Neural cell (in vitro differentiated cells): ENCODE measurements around the gene NRP2. TPM values are rescaled to one million over a fixed set of nuclear protein-coding genes. Genes with fewer than 3 reads are reported as not detected.

Source experiments
- H2AFZ ChIP-seq: fragments of 200-600, 300-800 bp; sonication (generic), shearing (Covaris generic); 2 replicates; pipeline ENCODE4 v1.6.0; 2014; ENCODE audit warnings: low read depth, mild to moderate bottlenecking, antibody characterized with exemption, low read length, moderate library complexity
- H3F3A ChIP-seq: fragments of 200-600 bp; shearing (Covaris generic); 2 replicates; pipeline ENCODE4 v1.6.1; 2016; ENCODE audit warnings: mild to moderate bottlenecking, moderate library complexity, mixed read lengths, antibody characterized with exemption, low read length; ENCODE audit not compliant: insufficient read depth, poor library complexity, severe bottlenecking
- H3K27ac ChIP-seq: fragments of 200-600, 300-800 bp; sonication (generic), shearing (Covaris generic); 2 replicates; pipeline ENCODE4 v1.5.1; 2014; ENCODE audit warnings: mild to moderate bottlenecking, low read length, moderate library complexity
- H3K27me3 ChIP-seq: fragments of 300-800, 200-600 bp; sonication (generic), shearing (Covaris generic); 2 replicates; pipeline ENCODE4 v1.6.0; 2014; ENCODE audit warnings: mild to moderate bottlenecking, low read depth, low read length, moderate library complexity; ENCODE audit not compliant: insufficient read depth
- H3K36me3 ChIP-seq: fragments of 300-800, 200-600 bp; sonication (generic), shearing (Covaris generic); 2 replicates; pipeline ENCODE4 v1.5.1; 2014; ENCODE audit warnings: mild to moderate bottlenecking, antibody characterized with exemption, low read length, moderate library complexity; ENCODE audit not compliant: insufficient read depth
- H3K4me2 ChIP-seq: fragments of 300-800, 200-600 bp; sonication (generic), shearing (Covaris generic); 2 replicates; pipeline ENCODE4 v1.6.0; 2014; ENCODE audit warnings: mild to moderate bottlenecking, low read length
- H3K4me3 ChIP-seq: fragments of 300-800, 200-600 bp; sonication (generic), shearing (Covaris generic); 2 replicates; pipeline ENCODE4 v1.5.1; 2014; ENCODE audit warnings: mild to moderate bottlenecking, low read length, moderate library complexity
- H3K79me2 ChIP-seq: fragments of 200-600 bp; shearing (Covaris generic); replicated peaks from 2 replicates; pipeline ENCODE4 v1.6.0; 2014; ENCODE audit warnings: mild to moderate bottlenecking, low read length, moderate library complexity; ENCODE audit not compliant: insufficient read depth
- H3K9ac ChIP-seq: fragments of 300-800, 200-600 bp; sonication (generic), shearing (Covaris generic); 2 replicates; pipeline ENCODE4 v1.6.1; 2016; ENCODE audit warnings: mild to moderate bottlenecking, low read length, mixed read lengths
- H3K9me2 ChIP-seq: fragments of 200-600 bp; shearing (Covaris generic); 2 replicates; pipeline ENCODE4 v1.6.1; 2016; ENCODE audit warnings: mild to moderate bottlenecking, low read length, mixed read lengths; ENCODE audit not compliant: insufficient read depth
- H3K9me3 ChIP-seq: fragments of 200-600, 300-800 bp; sonication (generic), shearing (Covaris generic); 2 replicates; pipeline ENCODE4 v1.6.1; 2016; ENCODE audit warnings: mild to moderate bottlenecking, mixed run types, low read length, moderate library complexity, mixed read lengths
- H4K20me1 ChIP-seq: fragments of 200-600 bp; shearing (Covaris generic); 2 replicates; pipeline ENCODE4 v1.6.1; 2016; ENCODE audit warnings: mild to moderate bottlenecking, mixed run types; ENCODE audit not compliant: insufficient read depth
- CTCF ChIP-seq: fragments of 450-650 bp; IDR thresholded peaks from 2 replicates; pipeline ENCODE4 v1.5.1; 2014; ENCODE audit warnings: antibody characterized with exemption, mild to moderate bottlenecking, moderate library complexity; ENCODE audit not compliant: poor library complexity, severe bottlenecking
- EP300 ChIP-seq: fragments of 450-650 bp; conservative IDR thresholded peaks from 2 replicates; pipeline ENCODE4 v1.6.1; 2014; ENCODE audit warnings: antibody characterized with exemption, mild to moderate bottlenecking, moderate library complexity; ENCODE audit not compliant: poor library complexity, severe bottlenecking
- EZH2 ChIP-seq: fragments of 200-600, 300-800 bp; shearing (Covaris generic), sonication (generic); IDR thresholded peaks from 2 replicates; pipeline ENCODE4 v1.6.1; 2014; ENCODE audit warnings: antibody characterized with exemption, low read length, borderline replicate concordance, mild to moderate bottlenecking; ENCODE audit not compliant: insufficient read depth, poor library complexity, severe bottlenecking
- MXI1 ChIP-seq: fragments of 450-650 bp; conservative IDR thresholded peaks from 2 replicates; pipeline ENCODE4 v1.6.1; 2014; ENCODE audit warnings: antibody characterized with exemption, mild to moderate bottlenecking; ENCODE audit not compliant: poor library complexity, severe bottlenecking
- POLR2AphosphoS5 ChIP-seq: IDR thresholded peaks from 2 replicates; pipeline ENCODE4 v1.6.1; 2012
- RAD21 ChIP-seq: fragments of 450-650 bp; conservative IDR thresholded peaks from 2 replicates; pipeline ENCODE4 v1.6.1; 2014; ENCODE audit warnings: antibody characterized with exemption, mild to moderate bottlenecking, moderate library complexity
- SMC3 ChIP-seq: fragments of 450-650 bp; conservative IDR thresholded peaks from 2 replicates; pipeline ENCODE4 v1.6.1; 2014; ENCODE audit warnings: antibody characterized with exemption, mild to moderate bottlenecking, moderate library complexity; ENCODE audit not compliant: poor library complexity
- TAF1 ChIP-seq: IDR thresholded peaks from 2 replicates; pipeline ENCODE4 v1.6.1; 2012; ENCODE audit warnings: low read depth
- polyA plus RNA-seq: library from polyadenylated mRNA; depleted of rRNA; stranded (reverse); fragments of >200 nt; gene quantifications from 2 replicates; pipeline ENCODE4 v1.2.3, GENCODE V29; 2014
- TF ChIP-seq, protein P1 (sequence below): IDR thresholded peaks from 2 replicates; pipeline ENCODE4 v1.6.1; 2012; ENCODE audit warnings: borderline replicate concordance

NRP2 gene
- polyA plus RNA-seq, 1 donor from 2014 or later, result 30.2 TPM

DNA sequence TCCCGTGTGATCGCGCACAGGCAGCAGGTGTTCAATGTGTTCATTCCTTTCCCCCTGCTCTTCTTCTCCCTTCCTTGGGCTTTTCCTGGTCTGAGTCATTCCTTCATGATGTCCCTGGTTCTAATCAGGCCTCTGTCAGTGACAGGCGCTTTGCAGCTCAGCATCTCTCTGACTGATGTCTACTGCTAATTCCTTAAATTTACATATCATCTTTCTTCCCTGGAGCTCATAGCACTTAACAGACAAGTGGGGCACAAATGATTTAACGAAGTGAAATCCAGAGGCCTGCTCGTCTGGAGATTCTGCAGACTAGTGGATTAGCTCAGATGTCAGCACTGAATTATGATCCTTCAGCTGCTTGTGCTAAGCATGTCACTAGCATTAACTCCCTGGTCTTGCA is 77.9 kb downstream of the NRP2 start:
- Histone ChIP-seq H3K9me3 (no peaks in the 10 kb centered on the region), H3K27me3 (no peaks in the 10 kb centered on the region), H3K27ac (peak overlapping the region; percentile 76), H4K20me1 (no peaks in the 10 kb centered on the region), H3K4me2 (no peak overlapping the region), H3K9ac (peak overlapping the region; percentile 45), H3K9me2 (no peaks in the 10 kb centered on the region), H3F3A (peaks cover 3% of the 10 kb centered on the region), H3K36me3 (no peaks in the 10 kb centered on the region), H3K4me3 (peak overlapping the region; percentile 14), H2AFZ (no peak overlapping the region), H3K79me2 (no peaks in the 10 kb centered on the region)
- TF ChIP-seq MXI1 (no peak), CTCF (no peak), POLR2AphosphoS5 (peak; percentile 13), EP300 (no peak), EZH2 (no peak), SMC3 (no peak), TAF1 (no peak)
- TF ChIP-seq, protein P1, sequence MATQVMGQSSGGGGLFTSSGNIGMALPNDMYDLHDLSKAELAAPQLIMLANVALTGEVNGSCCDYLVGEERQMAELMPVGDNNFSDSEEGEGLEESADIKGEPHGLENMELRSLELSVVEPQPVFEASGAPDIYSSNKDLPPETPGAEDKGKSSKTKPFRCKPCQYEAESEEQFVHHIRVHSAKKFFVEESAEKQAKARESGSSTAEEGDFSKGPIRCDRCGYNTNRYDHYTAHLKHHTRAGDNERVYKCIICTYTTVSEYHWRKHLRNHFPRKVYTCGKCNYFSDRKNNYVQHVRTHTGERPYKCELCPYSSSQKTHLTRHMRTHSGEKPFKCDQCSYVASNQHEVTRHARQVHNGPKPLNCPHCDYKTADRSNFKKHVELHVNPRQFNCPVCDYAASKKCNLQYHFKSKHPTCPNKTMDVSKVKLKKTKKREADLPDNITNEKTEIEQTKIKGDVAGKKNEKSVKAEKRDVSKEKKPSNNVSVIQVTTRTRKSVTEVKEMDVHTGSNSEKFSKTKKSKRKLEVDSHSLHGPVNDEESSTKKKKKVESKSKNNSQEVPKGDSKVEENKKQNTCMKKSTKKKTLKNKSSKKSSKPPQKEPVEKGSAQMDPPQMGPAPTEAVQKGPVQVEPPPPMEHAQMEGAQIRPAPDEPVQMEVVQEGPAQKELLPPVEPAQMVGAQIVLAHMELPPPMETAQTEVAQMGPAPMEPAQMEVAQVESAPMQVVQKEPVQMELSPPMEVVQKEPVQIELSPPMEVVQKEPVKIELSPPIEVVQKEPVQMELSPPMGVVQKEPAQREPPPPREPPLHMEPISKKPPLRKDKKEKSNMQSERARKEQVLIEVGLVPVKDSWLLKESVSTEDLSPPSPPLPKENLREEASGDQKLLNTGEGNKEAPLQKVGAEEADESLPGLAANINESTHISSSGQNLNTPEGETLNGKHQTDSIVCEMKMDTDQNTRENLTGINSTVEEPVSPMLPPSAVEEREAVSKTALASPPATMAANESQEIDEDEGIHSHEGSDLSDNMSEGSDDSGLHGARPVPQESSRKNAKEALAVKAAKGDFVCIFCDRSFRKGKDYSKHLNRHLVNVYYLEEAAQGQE, result no peak

DNA sequence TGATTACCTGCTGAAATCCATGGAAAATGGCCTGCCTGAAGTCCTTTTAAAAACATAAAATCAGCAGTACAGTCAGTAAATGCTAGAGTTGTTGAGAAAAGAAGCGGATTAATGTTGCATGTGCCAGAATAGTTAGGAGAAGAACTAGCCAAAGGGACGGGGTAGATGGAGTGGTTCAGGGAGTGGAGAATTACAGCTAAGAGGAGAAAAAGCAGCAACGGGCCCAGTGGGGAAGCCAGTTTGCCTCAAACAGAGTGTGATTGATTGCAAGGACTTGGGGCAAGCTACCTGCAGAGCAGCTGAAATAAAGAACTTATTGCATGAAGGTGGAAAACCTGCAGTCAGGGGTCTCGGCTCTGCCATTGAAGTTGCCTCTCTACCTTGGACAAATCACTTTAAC is 79.1 kb downstream of the NRP2 start:
- no peaks in the 10 kb centered on the region for H3K36me3 ChIP-seq

More for the DNA sequence above, 79.1 kb downstream of the NRP2 start:
- no peak overlapping the region for H3K4me3 ChIP-seq
- peak overlapping the region; percentile 76 for H3K27ac ChIP-seq
- no peaks in the 10 kb centered on the region for H3K79me2 ChIP-seq
- no peaks in the 10 kb centered on the region for H3K9me2 ChIP-seq
- peak overlapping the region; percentile 14 for H3K4me2 ChIP-seq
- no peak overlapping the region for H2AFZ ChIP-seq
- TF ChIP-seq EZH2 (no peak), SMC3 (no peak), TAF1 (no peak), POLR2AphosphoS5 (no peak), MXI1 (no peak), RAD21 (no peak), CTCF (no peak), EP300 (no peak)
- TF ChIP-seq, protein P1, result no peak
- H4K20me1 ChIP-seq, result no peaks in the 10 kb centered on the region
- peak overlapping the region; percentile 45 for H3K9ac ChIP-seq
- H3F3A ChIP-seq, result peaks cover 3% of the 10 kb centered on the region
- H3K27me3 ChIP-seq, result no peaks in the 10 kb centered on the region
- H3K9me3 ChIP-seq, result no peaks in the 10 kb centered on the region
